GM12872 (cell line): ENCODE results near the gene GAL3ST2.
A peak's percentile ranks its signal among the peaks of the same experiment; 100 is the strongest.

Source experiments
- CTCF ChIP-seq: IDR thresholded peaks from 3 replicates; pipeline ENCODE4 v1.5.1; 2011; ENCODE audit warnings: low read depth, mild to moderate bottlenecking, low read length, moderate library complexity; ENCODE audit not compliant: insufficient read depth

GAL3ST2 gene

GRCh38 chr2:241776336-241777169, at the start of gene GAL3ST2:
Gene GAL3ST2, plus strand, starts transcription at chr2:241776822. Its CDS starts 134 bp downstream, at chr2:241776956.
- no peak for TF ChIP-seq CTCF

GRCh38 chr2:241728000-241728399, 48.6 kb upstream of the GAL3ST2 start:
- no peak for TF ChIP-seq CTCF

DNA sequence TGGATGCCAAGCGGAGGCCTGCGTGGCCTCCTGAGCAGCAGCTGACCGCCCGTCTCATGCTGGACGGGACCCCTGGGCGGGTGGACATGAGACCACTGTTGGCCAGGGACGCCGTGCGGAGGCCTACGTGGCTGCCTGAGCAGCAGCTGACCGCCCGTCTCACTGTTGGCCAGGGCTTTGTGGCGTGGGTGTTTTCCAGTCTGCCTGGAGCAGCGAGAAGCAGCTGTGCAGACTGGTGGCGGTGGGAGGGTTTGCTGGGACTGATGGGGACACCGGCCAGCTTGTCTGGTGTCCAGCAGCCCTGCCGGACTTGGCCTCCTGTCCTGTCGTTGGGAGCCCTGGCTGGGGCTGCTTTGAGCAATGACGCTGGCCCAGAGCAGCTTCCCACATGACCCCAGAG, 48.0 kb upstream of the GAL3ST2 start:
- TF ChIP-seq CTCF, result no peak

- no peak for TF ChIP-seq CTCF
These were observed 46.8 kb upstream of the GAL3ST2 start for GRCh38 chr2:241729868-241730267.

- TF ChIP-seq CTCF, result no peak
These were observed 45.8 kb upstream of the GAL3ST2 start for GRCh38 chr2:241730671-241731293.

DNA sequence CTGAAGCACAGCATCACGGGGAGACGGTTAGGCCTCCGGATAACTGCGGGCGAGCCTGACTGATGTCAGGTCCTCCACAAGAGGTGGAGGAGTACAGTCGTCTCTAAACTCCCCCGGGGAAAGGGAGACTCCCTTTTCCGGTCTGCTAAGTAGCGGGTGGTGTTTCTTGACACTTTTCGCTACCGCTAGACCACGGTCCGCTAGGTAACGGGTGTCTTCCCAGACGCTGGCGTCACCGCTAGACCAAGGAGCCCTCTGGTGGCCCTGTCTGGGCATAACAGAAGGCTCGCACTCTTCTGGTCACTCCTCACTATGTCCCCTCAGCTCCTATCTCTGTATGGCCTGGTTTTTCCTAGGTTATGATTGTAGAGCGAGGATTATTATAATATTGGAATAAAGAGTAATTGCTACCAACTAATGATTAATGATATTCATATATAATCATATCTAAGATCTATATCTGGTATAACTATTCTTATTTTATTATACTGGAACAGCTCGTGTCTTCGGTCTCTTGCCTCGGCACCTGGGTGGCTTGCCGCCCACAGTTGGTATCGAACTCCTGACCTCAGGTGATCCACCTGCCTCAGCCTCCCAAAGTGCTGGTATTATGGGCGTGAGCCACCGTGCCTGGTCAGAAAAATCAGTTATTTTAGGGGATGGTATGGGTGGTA, 44.0 kb upstream of the GAL3ST2 start:
- peak; percentile 49 for TF ChIP-seq CTCF
